GM21367 (cell line): Measurements from ENCODE around the gene HAUS5.
"Not testable (repeated sequence)": the region's sequence is repeated elsewhere in the genome, so short reads cannot be mapped to it uniquely, and the experiment has no call there.

Experiments used
- ATAC-seq: cut with Tn5 transposase; IDR thresholded peaks from one replicate; pipeline ENCODE4 v1.9.1; 2021; ENCODE audit not compliant: unreplicated experiment

The HAUS5 gene

GRCh38 chr19:35641515-35642151, 29.1 kb downstream of the HAUS5 start, which contains the start of gene ETV2:
ETV2 (plus strand) TSS chr19:35641745; CDS start chr19:35642461, 716 bp downstream.
- no peak for ATAC-seq

GRCh38 chr19:35642312-35642711, 29.8 kb downstream of the HAUS5 start:
- no peak for ATAC-seq

- ATAC-seq: no peak
Observed at GRCh38 chr19:35642798-35643254, 30.3 kb downstream of the HAUS5 start.

GRCh38 chr19:35643255-35644205, 31.0 kb downstream of the HAUS5 start:
- no peak for ATAC-seq

- peak; percentile 60 for ATAC-seq
Observed at GRCh38 chr19:35644206-35644986, 31.9 kb downstream of the HAUS5 start.

GRCh38 chr19:35644987-35645679, 32.6 kb downstream of the HAUS5 start:
- ATAC-seq: no peak

- no peak for ATAC-seq
Observed at GRCh38 chr19:35645680-35646511, 33.4 kb downstream of the HAUS5 start.

GRCh38 chr19:35648017-35648961, 35.8 kb downstream of the HAUS5 start, which contains the start of gene COX6B1:
COX6B1 (plus strand) TSS chr19:35648323; CDS start chr19:35651244, 2,921 bp downstream.
- peak; percentile 50 for ATAC-seq

GRCh38 chr19:35650581-35650980, 38.0 kb downstream of the HAUS5 start:
- no peak for ATAC-seq

GRCh38 chr19:35654828-35655227, 42.3 kb downstream of the HAUS5 start:
- ATAC-seq: not testable (repeated sequence)

- no peak for ATAC-seq
Observed at GRCh38 chr19:35655600-35655999, 43.1 kb downstream of the HAUS5 start.

GRCh38 chr19:35656700-35657099, 44.2 kb downstream of the HAUS5 start:
- ATAC-seq: no peak

- no peak for ATAC-seq
Observed at GRCh38 chr19:35657904-35658700, 45.6 kb downstream of the HAUS5 start.

GRCh38 chr19:35661995-35662340, 49.4 kb downstream of the HAUS5 start:
- ATAC-seq: no peak

GRCh38 chr19:35663981-35664380, 51.4 kb downstream of the HAUS5 start:
- ATAC-seq: no peak

- ATAC-seq: no peak
Observed at GRCh38 chr19:35665157-35665556, 52.6 kb downstream of the HAUS5 start.

- ATAC-seq: no peak
Observed at GRCh38 chr19:35665604-35666003, 53.1 kb downstream of the HAUS5 start.
